Activated T-helper 1 cell treated with anti-CD3 and anti-CD28 coated beads, Interleukin-12 subunit alpha, Interleukin-12 subunit beta, Interleukin-2, Interleukin-4 antibody, amounts not matched to agents 30 ng/mL and 10 ng/mL and 1 ng/mL, durations not matched to agents 14 hours and 24 hours and 36 hours (primary cell): Measurements from ENCODE around the gene FOXD2. TPM values are rescaled to one million over a fixed set of nuclear protein-coding genes. Genes with fewer than 3 reads are reported as not detected.

Experiments used
- DNase-seq: peaks from one replicate; pipeline ENCODE4 v3.0.0; 2021; ENCODE audit warnings: low spot score
- H3K27ac Mint-ChIP-seq: one replicate; pipeline ENCODE4 v1.8.0; 2021; ENCODE audit warnings: mild to moderate bottlenecking, mixed read lengths
- H3K27me3 Mint-ChIP-seq: one replicate; pipeline ENCODE4 v1.8.0; 2022; ENCODE audit warnings: mild to moderate bottlenecking, moderate library complexity, mixed read lengths; ENCODE audit not compliant: insufficient read depth
- H3K36me3 Mint-ChIP-seq: one replicate; pipeline ENCODE4 v1.8.0; 2021; ENCODE audit warnings: low read depth, mixed read lengths
- H3K4me1 Mint-ChIP-seq: one replicate; pipeline ENCODE4 v1.8.0; 2021; ENCODE audit warnings: low read depth, mixed read lengths
- H3K4me3 Mint-ChIP-seq: one replicate; pipeline ENCODE4 v1.8.0; 2021; ENCODE audit warnings: mild to moderate bottlenecking, moderate library complexity, mixed read lengths
- H3K9me3 Mint-ChIP-seq: one replicate; pipeline ENCODE4 v1.8.0; 2021; ENCODE audit warnings: mixed read lengths
- intact Hi-C: fragments of 100-400 bp; cut with micrococcal nuclease; formaldehyde crosslinking; loops from one replicate; pipeline ENCODE4 v1.15.1; 2024
- total RNA-seq: library from RNA; stranded (reverse); gene quantifications from 2 replicates; pipeline ENCODE4 v1.2.3, GENCODE V29; 2022

Gene FOXD2
- total RNA-seq, 1 donor from 2014 or later, result 0.21 TPM

- peak overlapping the region; percentile 53 for H3K4me3 Mint-ChIP-seq
- H3K36me3 Mint-ChIP-seq, result peaks cover 7% of the 10 kb centered on the region
- peaks cover 21% of the 10 kb centered on the region for H3K27me3 Mint-ChIP-seq
- intact Hi-C loops, result loop anchor here (5.0 kb wide), 3 partner anchors 69 to 126 kb away; partner anchors contain the start of gene STIL
- no peak overlapping the region for H3K27ac Mint-ChIP-seq
- no peaks in the 10 kb centered on the region for H3K9me3 Mint-ChIP-seq
- H3K4me1 Mint-ChIP-seq, result peaks cover 22% of the 10 kb centered on the region
- no peak for DNase-seq
Measured at GRCh38 chr1:47438165-47439016, 547 bp downstream of the FOXD2 start.

- peaks cover 15% of the 10 kb centered on the region for H3K27me3 Mint-ChIP-seq
- peaks cover 4% of the 10 kb centered on the region for H3K36me3 Mint-ChIP-seq
- DNase-seq, result no peak
- peak overlapping the region; percentile 47 for H3K4me3 Mint-ChIP-seq
- H3K9me3 Mint-ChIP-seq, result no peaks in the 10 kb centered on the region
- peak overlapping the region; percentile 29 for H3K27ac Mint-ChIP-seq
- intact Hi-C loops, result loop anchor here (5.0 kb wide), 3 partner anchors 68 to 127 kb away; partner anchors contain the start of gene STIL
- H3K4me1 Mint-ChIP-seq, result peaks cover 22% of the 10 kb centered on the region
Measured at GRCh38 chr1:47439017-47439818, 1.4 kb downstream of the FOXD2 start.

- intact Hi-C loops, result loop anchor here (5.0 kb wide), 3 partner anchors 67 to 128 kb away; partner anchors contain the start of gene STIL
- H3K27ac Mint-ChIP-seq, result no peak overlapping the region
- peak overlapping the region; percentile 47 for H3K4me3 Mint-ChIP-seq
- no peaks in the 10 kb centered on the region for H3K9me3 Mint-ChIP-seq
- DNase-seq, result no peak
- H3K36me3 Mint-ChIP-seq, result peaks cover 4% of the 10 kb centered on the region
- peaks cover 7% of the 10 kb centered on the region for H3K27me3 Mint-ChIP-seq
- peaks cover 26% of the 10 kb centered on the region for H3K4me1 Mint-ChIP-seq
Measured at GRCh38 chr1:47439819-47440598, 2.2 kb downstream of the FOXD2 start.

- peaks cover 5% of the 10 kb centered on the region for H3K27me3 Mint-ChIP-seq
- H3K9me3 Mint-ChIP-seq, result no peaks in the 10 kb centered on the region
- peaks cover 3% of the 10 kb centered on the region for H3K36me3 Mint-ChIP-seq
- intact Hi-C loops, result no loop called here
- H3K4me3 Mint-ChIP-seq, result no peak overlapping the region
- H3K4me1 Mint-ChIP-seq, result peaks cover 27% of the 10 kb centered on the region
- DNase-seq, result no peak
- H3K27ac Mint-ChIP-seq, result no peak overlapping the region
Measured at GRCh38 chr1:47440599-47441081, 2.8 kb downstream of the FOXD2 start.

- Mint-ChIP-seq H3K9me3 (no peaks in the 10 kb centered on the region), H3K4me1 (peaks cover 17% of the 10 kb centered on the region), H3K36me3 (peaks cover 3% of the 10 kb centered on the region), H3K4me3 (no peak overlapping the region), H3K27me3 (no peaks in the 10 kb centered on the region), H3K27ac (no peak overlapping the region)
- intact Hi-C loops, result no loop called here
- DNase-seq, result no peak
Measured at GRCh38 chr1:47441450-47442106, 3.7 kb downstream of the FOXD2 start.

GRCh38 chr1:47442202-47442601 is 4.4 kb downstream of the FOXD2 start:
- no peak overlapping the region for H3K27ac Mint-ChIP-seq
- DNase-seq, result no peak
- no peak overlapping the region for H3K4me3 Mint-ChIP-seq
- H3K27me3 Mint-ChIP-seq, result no peaks in the 10 kb centered on the region
- no peaks in the 10 kb centered on the region for H3K9me3 Mint-ChIP-seq
- H3K4me1 Mint-ChIP-seq, result peaks cover 14% of the 10 kb centered on the region
- peaks cover 3% of the 10 kb centered on the region for H3K36me3 Mint-ChIP-seq
- intact Hi-C loops, result no loop called here

- DNase-seq, result no peak
- intact Hi-C loops, result no loop called here
- Mint-ChIP-seq H3K9me3 (no peaks in the 10 kb centered on the region), H3K27me3 (peaks cover 3% of the 10 kb centered on the region), H3K36me3 (peaks cover 3% of the 10 kb centered on the region), H3K27ac (peak overlapping the region; percentile 24), H3K4me1 (peaks cover 14% of the 10 kb centered on the region), H3K4me3 (no peak overlapping the region)
Measured at GRCh38 chr1:47442842-47443529, 5.1 kb downstream of the FOXD2 start.

- Mint-ChIP-seq H3K36me3 (peaks cover 3% of the 10 kb centered on the region), H3K4me1 (peaks cover 14% of the 10 kb centered on the region), H3K4me3 (peak overlapping the region; percentile 62), H3K27ac (peak overlapping the region; percentile 80), H3K27me3 (peaks cover 10% of the 10 kb centered on the region), H3K9me3 (no peaks in the 10 kb centered on the region)
- DNase-seq, result no peak
- intact Hi-C loops, result loop anchor here (1.0 to 2.0 kb wide), 3 partner anchors 9 to 265 kb away; no protein-coding TSS in a partner anchor
Measured at GRCh38 chr1:47443530-47444296, 5.9 kb downstream of the FOXD2 start.

GRCh38 chr1:47444297-47444561 is 6.4 kb downstream of the FOXD2 start:
- Mint-ChIP-seq H3K9me3 (no peaks in the 10 kb centered on the region), H3K36me3 (peaks cover 3% of the 10 kb centered on the region), H3K27me3 (peaks cover 14% of the 10 kb centered on the region), H3K27ac (peak overlapping the region; percentile 80), H3K4me1 (peaks cover 14% of the 10 kb centered on the region), H3K4me3 (peak overlapping the region; percentile 62)
- no peak for DNase-seq
- intact Hi-C loops, result loop anchor here (1.0 to 2.0 kb wide), 3 partner anchors 10 to 265 kb away; no protein-coding TSS in a partner anchor

GRCh38 chr1:47444562-47445465 is 7.0 kb downstream of the FOXD2 start:
- DNase-seq, result no peak
- H3K9me3 Mint-ChIP-seq, result no peaks in the 10 kb centered on the region
- peaks cover 20% of the 10 kb centered on the region for H3K27me3 Mint-ChIP-seq
- H3K27ac Mint-ChIP-seq, result peak overlapping the region; percentile 80
- peaks cover 14% of the 10 kb centered on the region for H3K4me1 Mint-ChIP-seq
- H3K36me3 Mint-ChIP-seq, result peaks cover 3% of the 10 kb centered on the region
- peak overlapping the region; percentile 62 for H3K4me3 Mint-ChIP-seq
- intact Hi-C loops, result loop anchor here (1.0 to 2.0 kb wide), 3 partner anchors 11 to 264 kb away; no protein-coding TSS in a partner anchor
